NCI-H1092 (cell line): Measurements from ENCODE around the gene CCDC172.

ENCODE experiments used
- DNase-seq: peaks from one replicate; lab custom pipeline; 2025; lab: John Stamatoyannopoulos, UW

Gene CCDC172, protein sequence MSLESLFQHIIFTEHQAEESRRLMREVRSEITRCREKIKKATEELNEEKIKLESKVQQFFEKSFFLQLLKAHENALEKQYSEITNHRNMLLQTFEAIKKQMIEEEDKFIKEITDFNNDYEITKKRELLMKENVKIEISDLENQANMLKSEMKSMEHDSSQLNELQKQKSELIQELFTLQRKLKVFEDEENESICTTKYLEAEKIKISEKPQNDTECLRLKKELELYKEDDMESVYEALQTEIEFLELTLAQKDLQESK

DNA sequence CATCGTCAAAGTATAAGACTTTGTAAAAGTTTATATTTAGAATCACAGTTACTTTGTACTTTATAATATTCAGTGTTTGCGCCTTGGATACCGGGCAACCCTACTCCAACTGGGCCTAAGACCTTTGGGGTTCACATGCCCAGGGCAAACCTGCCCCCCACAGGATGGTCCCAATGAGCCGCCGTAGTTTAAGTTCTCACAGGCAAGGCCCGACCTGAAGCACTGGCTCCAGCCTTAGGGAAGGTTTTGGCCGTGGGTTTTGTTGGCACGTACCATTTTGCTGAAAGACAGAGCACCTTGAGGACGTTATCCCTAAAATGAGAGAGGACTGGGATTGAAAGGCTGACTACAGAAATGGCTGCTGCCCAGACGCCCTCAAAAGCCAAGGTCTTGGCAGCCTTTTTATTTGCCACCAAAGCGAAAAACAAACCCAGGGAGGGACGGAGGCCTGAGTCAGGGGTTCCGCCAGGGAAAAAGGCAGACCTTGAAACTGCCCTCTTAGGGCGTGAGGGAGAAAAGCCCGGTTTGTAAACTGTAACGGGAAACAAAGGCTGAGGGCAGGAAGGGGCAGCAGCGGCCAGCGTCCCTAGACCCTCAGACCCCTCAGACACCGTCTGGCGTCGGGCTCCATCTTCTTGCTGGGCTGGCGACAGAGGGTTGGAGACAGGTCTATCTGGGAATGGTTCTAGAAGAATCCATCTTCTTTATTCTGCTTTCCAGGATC, at the start of gene CCDC172:
Gene CCDC172 (plus strand): TSS at position 222 of the 724 bp plus-strand sequence. CDS start 564 bp downstream, outside the sequence.
- DNase-seq = no peak

GRCh38 chr10:116276981-116277380, 47.3 kb upstream of the CCDC172 start:
- DNase-seq = no peak

GRCh38 chr10:116278846-116279245, 45.4 kb upstream of the CCDC172 start:
- no peak for DNase-seq

DNA sequence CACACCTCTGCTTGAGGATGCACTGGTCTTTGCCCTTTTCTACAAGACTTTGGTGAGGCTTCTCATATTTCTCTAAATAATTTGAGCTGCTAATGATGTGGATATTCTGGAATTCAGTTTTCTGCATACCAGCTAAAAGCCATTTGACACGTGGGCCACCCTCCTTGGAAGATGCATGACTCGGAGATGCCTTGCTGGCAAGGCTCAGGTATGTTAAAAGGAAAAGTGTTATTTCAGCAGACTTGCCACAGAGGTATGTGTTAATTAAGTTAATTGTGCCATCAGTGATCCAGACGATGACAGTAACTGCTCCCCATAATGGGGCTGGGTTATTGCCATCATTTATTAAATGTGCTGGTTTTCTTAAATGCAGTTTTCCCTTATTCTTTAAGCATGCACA, 42.5 kb upstream of the CCDC172 start:
- DNase-seq = no peak

DNA sequence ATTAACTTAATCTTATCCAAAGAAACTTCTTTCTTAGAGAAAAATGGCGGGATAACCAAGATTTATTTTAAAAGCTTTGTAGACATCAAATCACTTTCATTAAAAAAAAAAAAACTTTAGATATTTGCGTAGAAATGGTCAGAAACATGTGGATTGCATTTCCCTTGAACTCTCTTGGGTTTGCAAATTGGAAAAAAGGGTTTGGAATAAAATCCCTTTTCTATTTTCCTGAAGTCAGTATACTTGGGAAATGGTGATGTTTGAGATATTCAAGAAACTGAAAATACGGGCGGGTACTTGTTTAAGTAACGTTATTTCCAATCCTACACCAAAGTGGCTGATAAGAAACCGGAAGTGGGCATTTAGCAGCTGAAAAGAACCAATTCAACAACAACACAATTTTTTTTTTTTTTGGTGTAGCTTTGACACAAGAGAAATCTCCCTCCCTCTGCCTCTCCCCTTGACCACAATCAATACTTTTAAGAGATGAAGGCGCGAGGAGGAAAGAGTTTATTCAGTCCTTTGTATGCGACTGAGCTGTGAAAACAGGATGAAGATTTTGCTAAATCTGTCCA, 37.5 kb upstream of the CCDC172 start:
- no peak for DNase-seq

- peak; percentile 8 for DNase-seq
These were observed 36.2 kb upstream of the CCDC172 start for GRCh38 chr10:116287906-116288501.

- DNase-seq = no peak
These were observed 34.6 kb upstream of the CCDC172 start for GRCh38 chr10:116289652-116290051.

DNA sequence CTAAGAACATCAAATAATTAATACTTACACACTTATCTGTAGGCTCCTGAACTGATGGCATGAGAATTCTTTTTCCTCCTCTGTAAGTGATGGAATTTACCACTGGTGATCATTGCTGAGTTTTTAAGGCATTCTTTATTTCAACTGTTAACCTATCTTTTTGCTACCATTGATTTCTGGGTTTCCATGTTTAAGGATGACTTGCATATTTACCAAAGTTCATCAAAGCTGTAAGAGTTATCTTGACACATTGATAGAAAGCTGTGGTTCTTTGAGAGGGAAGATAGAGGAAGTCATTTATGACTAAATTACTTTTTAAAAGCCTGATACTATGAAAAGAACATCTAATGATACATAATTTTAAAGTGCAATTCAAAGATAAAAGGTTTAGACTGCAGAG, 31.8 kb upstream of the CCDC172 start:
- no peak for DNase-seq

- DNase-seq = no peak
These were observed 27.9 kb upstream of the CCDC172 start for GRCh38 chr10:116296291-116296721.

DNA sequence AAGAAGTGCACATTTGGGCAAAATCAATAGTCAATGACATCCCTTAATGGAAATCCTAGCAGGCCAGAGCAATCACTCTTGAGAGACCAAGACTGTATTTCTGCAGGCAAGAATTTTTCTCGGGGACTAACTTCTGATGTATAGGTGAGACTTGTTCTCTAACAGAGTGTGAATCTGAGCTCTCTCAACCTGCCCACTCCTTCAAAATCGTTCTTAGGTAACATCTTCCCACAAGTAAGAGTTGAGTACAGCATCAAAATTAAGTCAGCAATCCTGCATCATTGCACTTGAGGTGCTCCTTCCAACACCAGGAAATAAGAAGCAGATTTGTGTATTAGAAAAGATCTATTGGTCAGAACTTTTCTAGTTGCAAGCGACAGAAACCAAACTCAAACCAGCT, 25.7 kb upstream of the CCDC172 start:
- DNase-seq = no peak

DNA sequence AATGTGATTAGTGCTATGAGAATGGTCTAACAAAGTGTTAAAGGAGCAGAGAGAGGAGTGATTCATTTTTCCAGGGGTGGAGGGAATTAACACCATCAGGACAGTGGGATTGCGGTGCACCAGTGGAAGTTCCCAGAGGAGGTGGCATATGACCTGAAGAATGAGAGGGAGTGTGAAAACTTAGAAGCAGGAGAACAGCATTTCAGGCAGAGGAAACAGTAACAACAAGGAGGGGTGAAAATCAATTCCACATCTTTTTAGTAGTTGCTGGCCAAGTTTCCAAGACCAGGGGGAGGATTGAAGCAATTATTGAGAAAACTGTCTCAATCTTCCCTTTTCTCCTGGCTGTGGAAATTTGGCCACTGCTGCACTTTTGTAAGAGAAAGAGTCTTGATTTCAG, 23.7 kb upstream of the CCDC172 start:
- DNase-seq = no peak

- no peak for DNase-seq
These were observed 19.3 kb upstream of the CCDC172 start for GRCh38 chr10:116304923-116305322.

DNA sequence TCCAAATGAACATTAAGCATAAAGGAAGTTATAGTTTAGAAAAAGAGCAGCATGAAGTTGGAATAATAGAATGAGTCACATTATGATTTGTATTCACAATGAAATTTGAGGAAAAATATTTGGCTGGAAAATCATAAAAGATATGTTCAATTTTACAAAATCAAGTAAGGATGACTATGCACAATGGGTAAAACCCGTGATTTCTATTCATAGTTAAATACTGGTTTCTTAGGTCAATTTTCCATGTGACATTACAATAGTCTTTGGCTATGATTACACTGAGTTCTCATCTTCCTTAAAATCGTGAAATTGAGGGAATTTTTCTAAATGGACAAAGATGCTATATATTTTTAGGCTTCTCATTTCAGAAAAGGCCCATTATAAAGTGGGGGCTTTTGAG, 17.4 kb upstream of the CCDC172 start:
- DNase-seq = no peak

GRCh38 chr10:116307455-116307854, 16.8 kb upstream of the CCDC172 start:
- no peak for DNase-seq

DNA sequence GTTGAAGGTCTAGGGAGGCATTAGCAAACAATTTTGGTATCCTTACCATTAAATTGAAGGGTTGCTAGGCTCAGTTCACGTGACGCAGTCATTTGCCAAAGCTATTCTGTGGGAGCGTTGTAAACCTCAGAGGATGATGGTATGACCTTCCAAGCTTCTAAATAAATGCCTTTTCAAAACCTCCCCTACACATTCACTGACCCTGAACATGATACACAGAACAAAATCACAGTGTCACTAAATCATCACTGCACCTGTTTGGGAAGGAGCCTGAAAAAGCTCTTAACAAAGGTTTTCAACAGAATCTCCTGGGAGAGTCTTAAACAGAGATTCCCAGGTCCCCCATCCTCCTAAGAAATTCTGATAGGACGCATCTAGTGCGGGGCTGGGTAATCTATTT, 13.2 kb upstream of the CCDC172 start:
- no peak for DNase-seq

- DNase-seq = no peak
These were observed 12.3 kb upstream of the CCDC172 start for GRCh38 chr10:116311706-116312490.

- DNase-seq = no peak
These were observed 11.7 kb upstream of the CCDC172 start for GRCh38 chr10:116312548-116312947.

- DNase-seq = no peak
These were observed 7.7 kb upstream of the CCDC172 start for GRCh38 chr10:116316503-116316902.

GRCh38 chr10:116324951-116325635, 845 bp downstream of the CCDC172 start:
- DNase-seq = no peak

DNA sequence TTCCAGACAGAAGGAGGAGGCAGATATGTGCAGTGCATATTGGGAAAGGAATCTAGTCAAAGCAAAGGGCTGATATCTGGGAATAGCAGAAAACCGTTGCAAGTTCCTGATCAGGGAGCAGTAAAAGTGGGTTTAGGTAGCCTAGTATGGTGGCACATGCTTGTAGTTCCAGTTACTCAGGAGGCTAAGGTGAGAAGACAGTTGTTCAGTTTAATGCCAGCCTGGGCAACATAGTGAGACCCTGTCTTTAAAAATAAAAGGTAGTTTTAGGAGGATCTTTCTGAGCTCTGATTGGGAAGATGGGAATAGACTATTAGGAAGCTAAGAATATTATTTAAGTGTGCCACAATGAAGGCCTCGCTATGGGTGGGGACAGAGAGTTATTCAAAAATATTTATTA, 1.7 kb downstream of the CCDC172 start:
- no peak for DNase-seq

- DNase-seq = no peak
These were observed 4.9 kb downstream of the CCDC172 start for GRCh38 chr10:116329153-116329552.

GRCh38 chr10:116331815-116332214, 7.6 kb downstream of the CCDC172 start:
- DNase-seq = no peak
